Duodenal mucosa (tissue), 2 donors: ENCODE results near the gene PPP1R13L.
"Not testable (repeated sequence)": the region's sequence is repeated elsewhere in the genome, so short reads cannot be mapped to it uniquely, and the experiment has no call there.

Source experiments
- H3K27ac ChIP-seq: one replicate; pipeline ENCODE4 v1.7.0; 2013; ENCODE audit warnings: low read depth, low read length
- H3K27me3 ChIP-seq, 2 donors: one replicate each; pipeline ENCODE4 v1.7.0; 2013; ENCODE audit warnings: low read length in 2 of 2, control low read depth in 1 of 2; ENCODE audit not compliant: insufficient read depth in 2 of 2, control insufficient read depth in 1 of 2
- H3K36me3 ChIP-seq, 2 donors: one replicate each; pipeline ENCODE4 v1.7.0; 2013; ENCODE audit warnings: low read length in 2 of 2, control low read depth in 1 of 2; ENCODE audit not compliant: insufficient read depth in 2 of 2, control insufficient read depth in 1 of 2
- H3K4me1 ChIP-seq, 2 donors: one replicate each; pipeline ENCODE4 v1.7.0; 2013; ENCODE audit warnings: low read length in 2 of 2, control low read depth in 1 of 2; ENCODE audit not compliant: insufficient read depth in 2 of 2, control insufficient read depth in 1 of 2
- H3K4me3 ChIP-seq, 2 donors: one replicate each; pipeline ENCODE4 v1.7.0; 2013; ENCODE audit warnings: low read length in 2 of 2, low read depth in 1 of 2
- H3K9ac ChIP-seq, 2 donors: one replicate each; pipeline ENCODE4 v1.7.0; 2013; ENCODE audit warnings: low read length in 2 of 2, low read depth in 1 of 2
- H3K9me3 ChIP-seq, 2 donors: one replicate each; pipeline ENCODE4 v1.7.0; 2013; ENCODE audit warnings: low read length in 2 of 2, control low read depth in 1 of 2; ENCODE audit not compliant: control insufficient read depth in 1 of 2

The PPP1R13L gene

DNA sequence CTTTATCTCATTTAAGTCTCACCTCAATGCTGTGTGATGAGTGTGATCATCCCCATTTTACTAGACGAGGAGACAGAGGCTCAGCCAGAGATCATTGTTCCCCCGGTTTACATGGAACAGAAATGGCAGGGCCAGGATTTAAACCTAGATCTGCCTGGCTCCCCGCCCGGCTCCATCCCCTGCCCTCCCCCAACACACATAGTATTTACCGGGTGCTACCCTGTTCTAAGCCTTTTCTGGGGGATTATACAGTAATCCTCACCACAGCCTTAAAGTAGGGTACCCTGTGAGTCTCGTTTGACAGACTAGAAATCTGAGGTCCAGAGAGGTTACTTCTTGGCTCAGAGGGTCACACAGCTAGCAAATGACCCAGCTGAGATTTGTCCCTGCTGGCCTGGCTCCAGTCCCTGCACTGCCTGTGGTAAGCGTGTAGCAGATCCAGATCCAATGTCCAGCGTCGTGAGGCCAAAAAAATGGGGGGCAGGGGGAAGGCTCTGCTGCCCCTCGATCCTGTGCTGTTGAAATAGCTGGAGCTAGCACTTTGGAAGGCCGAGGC, 68.1 kb downstream of the PPP1R13L start:
- H3K4me1 ChIP-seq: no peaks in the 10 kb centered on the region
- H3K27ac ChIP-seq: no peak overlapping the region
- no peaks in the 10 kb centered on the region for H3K36me3 ChIP-seq
- peaks cover under 1 to 9% of the 10 kb centered on the region in 2 donors for H3K27me3 ChIP-seq
- no peak overlapping the region for H3K4me3 ChIP-seq
- no peak overlapping the region for H3K9ac ChIP-seq
- no peaks in the 10 kb centered on the region for H3K9me3 ChIP-seq

DNA sequence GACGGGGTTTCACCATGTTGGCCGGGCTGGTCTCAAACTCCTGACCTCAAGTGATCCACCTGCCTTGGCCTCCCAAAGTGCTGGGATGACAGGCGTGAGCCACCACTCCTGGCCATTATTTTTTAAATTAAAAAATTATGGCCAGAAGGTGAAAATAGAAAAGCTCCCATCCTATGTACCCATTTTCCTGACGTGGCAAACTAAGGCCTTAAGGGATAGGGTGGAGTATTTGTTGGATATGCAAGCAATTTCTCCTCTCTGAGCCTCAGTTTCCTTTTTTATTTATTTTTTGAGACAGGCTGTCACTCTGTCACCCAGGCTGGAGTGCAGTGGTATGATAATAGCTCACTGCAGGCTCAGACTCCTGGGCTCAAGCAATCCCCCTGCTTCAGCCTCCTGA, 70.0 kb downstream of the PPP1R13L start:
- H3K9ac ChIP-seq, H3K4me1 ChIP-seq, H3K36me3 ChIP-seq, H3K9me3 ChIP-seq, H3K27me3 ChIP-seq, H3K4me3 ChIP-seq, H3K27ac ChIP-seq: not testable (repeated sequence)

DNA sequence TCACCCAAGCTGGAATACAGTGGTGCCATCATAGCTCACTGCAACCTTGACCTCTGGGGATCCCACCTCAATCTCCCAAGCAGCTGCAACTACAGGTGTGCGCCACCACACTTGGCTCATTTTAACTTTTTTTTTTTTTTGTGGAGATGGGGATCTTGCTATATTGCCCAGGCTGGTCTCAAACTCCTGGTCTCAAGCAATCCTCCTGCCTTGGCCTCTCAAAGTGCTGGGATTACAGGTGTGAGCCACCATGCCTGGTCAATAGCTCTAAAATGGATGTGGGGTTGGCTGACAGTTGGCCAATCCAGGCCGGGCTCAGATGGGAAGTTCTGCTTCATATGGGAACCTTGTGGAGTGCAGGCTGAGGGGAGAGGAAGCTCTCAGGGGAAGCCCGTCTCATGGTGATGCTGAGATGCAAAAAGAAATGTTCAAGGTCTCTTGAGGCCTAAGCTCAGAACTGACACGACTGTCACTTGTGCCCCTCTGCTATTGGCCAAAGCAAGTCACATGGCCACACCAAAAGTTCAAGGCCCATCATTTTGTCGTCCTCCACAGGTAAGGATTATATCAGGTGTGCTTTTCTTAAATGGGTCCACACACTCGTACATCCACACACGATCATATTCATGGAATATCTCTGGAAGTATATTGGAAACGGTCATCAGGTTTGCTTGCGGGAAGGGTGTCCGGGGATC, 71.1 kb downstream of the PPP1R13L start:
- Histone ChIP-seq H3K27me3 (no peaks in the 10 kb centered on the region), H3K27ac (no peak overlapping the region), H3K36me3 (no peaks in the 10 kb centered on the region), H3K9me3 (no peaks in the 10 kb centered on the region), H3K9ac (no peak overlapping the region), H3K4me3 (no peak overlapping the region), H3K4me1 (no peaks in the 10 kb centered on the region)

DNA sequence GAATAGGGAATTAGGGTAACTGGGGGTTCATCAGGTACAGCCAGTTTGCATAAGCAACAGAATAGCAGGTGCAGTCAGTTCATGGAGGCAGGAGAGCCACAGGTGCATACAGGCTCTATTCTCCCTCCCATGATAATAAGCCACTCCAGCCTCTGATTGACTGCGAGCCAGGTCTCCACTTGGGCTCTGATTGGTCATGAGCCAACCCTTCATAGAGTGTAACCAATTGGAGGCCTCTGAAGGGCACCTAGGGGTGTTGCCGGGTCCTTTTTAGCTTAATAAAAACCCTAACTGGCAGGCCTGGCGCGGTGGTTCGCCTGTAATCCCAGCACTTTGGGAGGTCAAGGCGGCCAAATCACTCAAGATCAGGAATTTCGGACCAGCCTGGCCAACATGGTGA, 73.5 kb downstream of the PPP1R13L start:
- Histone ChIP-seq H3K9me3 (no peaks in the 10 kb centered on the region), H3K4me3 (no peak overlapping the region), H3K36me3 (no peaks in the 10 kb centered on the region), H3K9ac (no peak overlapping the region), H3K27me3 (no peaks in the 10 kb centered on the region), H3K4me1 (peaks cover 0 to 1% of the 10 kb centered on the region in 2 donors), H3K27ac (no peak overlapping the region)
